Mononuclear cell (primary cell): ENCODE measurements around the gene TACC3. TPM values are rescaled to one million over a fixed set of nuclear protein-coding genes. Genes with fewer than 3 reads are reported as not detected.

ENCODE experiments used
- H3K27me3 ChIP-seq: 2 replicates; pipeline ENCODE4 v1.6.0; 2011; ENCODE audit warnings: low read length, control low read depth; ENCODE audit not compliant: insufficient read depth
- H3K4me1 ChIP-seq: 2 replicates; pipeline ENCODE4 v1.5.1; 2011; ENCODE audit warnings: mild to moderate bottlenecking, low read length, control low read depth; ENCODE audit not compliant: insufficient read depth
- H3K4me3 ChIP-seq: 2 replicates; pipeline ENCODE4 v1.5.1; 2011; ENCODE audit warnings: mild to moderate bottlenecking, low read length, moderate library complexity
- H3K9me3 ChIP-seq: 2 replicates; pipeline ENCODE4 v1.5.1; 2011; ENCODE audit warnings: low read depth, mild to moderate bottlenecking, control low read depth, low read length
- total RNA-seq: library from RNA; depleted of rRNA; stranded (reverse); fragments of >200 nt; gene quantifications from one replicate; pipeline ENCODE4 v1.2.3, GENCODE V29; 2012

TACC3 gene
- total RNA-seq, 1 donor, result 27.0 TPM

- Histone ChIP-seq H3K4me1 (peaks cover 4% of the 10 kb centered on the region), H3K27me3 (no peaks in the 10 kb centered on the region), H3K9me3 (no peaks in the 10 kb centered on the region), H3K4me3 (no peak overlapping the region)
Observed at GRCh38 chr4:1745165-1745564, 23.8 kb downstream of the TACC3 start.

GRCh38 chr4:1745697-1746096 lies 24.4 kb downstream of the TACC3 start:
- no peaks in the 10 kb centered on the region for H3K27me3 ChIP-seq
- H3K4me1 ChIP-seq, result peaks cover 4% of the 10 kb centered on the region
- no peaks in the 10 kb centered on the region for H3K9me3 ChIP-seq
- H3K4me3 ChIP-seq, result no peak overlapping the region

- H3K9me3 ChIP-seq, result no peaks in the 10 kb centered on the region
- H3K4me1 ChIP-seq, result peaks cover 4% of the 10 kb centered on the region
- no peaks in the 10 kb centered on the region for H3K27me3 ChIP-seq
- no peak overlapping the region for H3K4me3 ChIP-seq
Observed at GRCh38 chr4:1746265-1746691, 25.0 kb downstream of the TACC3 start.

- Histone ChIP-seq H3K9me3 (no peaks in the 10 kb centered on the region), H3K4me3 (no peak overlapping the region), H3K27me3 (no peaks in the 10 kb centered on the region), H3K4me1 (peaks cover 6% of the 10 kb centered on the region)
Observed at GRCh38 chr4:1746919-1747602, 25.7 kb downstream of the TACC3 start.

- Histone ChIP-seq H3K27me3 (no peaks in the 10 kb centered on the region), H3K4me1 (peaks cover 11% of the 10 kb centered on the region), H3K9me3 (no peaks in the 10 kb centered on the region), H3K4me3 (no peak overlapping the region)
Observed at GRCh38 chr4:1747603-1747967, 26.3 kb downstream of the TACC3 start.

GRCh38 chr4:1748465-1748995 lies 27.2 kb downstream of the TACC3 start:
- no peaks in the 10 kb centered on the region for H3K27me3 ChIP-seq
- no peaks in the 10 kb centered on the region for H3K9me3 ChIP-seq

GRCh38 chr4:1749370-1749769 lies 28.0 kb downstream of the TACC3 start:
- H3K4me3 ChIP-seq, result no peak overlapping the region
- H3K27me3 ChIP-seq, result no peaks in the 10 kb centered on the region
- H3K9me3 ChIP-seq, result no peaks in the 10 kb centered on the region
- H3K4me1 ChIP-seq, result peaks cover 21% of the 10 kb centered on the region

More at GRCh38 chr4:1748465-1748995, 27.2 kb downstream of the TACC3 start:
- Histone ChIP-seq H3K4me1 (peaks cover 20% of the 10 kb centered on the region), H3K4me3 (no peak overlapping the region)

GRCh38 chr4:1749826-1750225 lies 28.5 kb downstream of the TACC3 start:
- Histone ChIP-seq H3K9me3 (no peaks in the 10 kb centered on the region), H3K4me3 (no peak overlapping the region), H3K27me3 (no peaks in the 10 kb centered on the region), H3K4me1 (peaks cover 21% of the 10 kb centered on the region)

GRCh38 chr4:1750381-1751154 lies 29.2 kb downstream of the TACC3 start:
- Histone ChIP-seq H3K4me3 (no peak overlapping the region), H3K27me3 (no peaks in the 10 kb centered on the region), H3K4me1 (peaks cover 21% of the 10 kb centered on the region), H3K9me3 (no peaks in the 10 kb centered on the region)

GRCh38 chr4:1751155-1751918 lies 30.0 kb downstream of the TACC3 start:
- Histone ChIP-seq H3K4me1 (peaks cover 21% of the 10 kb centered on the region), H3K4me3 (no peak overlapping the region), H3K9me3 (no peaks in the 10 kb centered on the region), H3K27me3 (no peaks in the 10 kb centered on the region)

GRCh38 chr4:1751919-1752283 lies 30.6 kb downstream of the TACC3 start:
- Histone ChIP-seq H3K9me3 (no peaks in the 10 kb centered on the region), H3K27me3 (no peaks in the 10 kb centered on the region), H3K4me1 (peaks cover 21% of the 10 kb centered on the region), H3K4me3 (no peak overlapping the region)

- Histone ChIP-seq H3K9me3 (no peaks in the 10 kb centered on the region), H3K4me3 (no peak overlapping the region), H3K27me3 (no peaks in the 10 kb centered on the region), H3K4me1 (peaks cover 21% of the 10 kb centered on the region)
Observed at GRCh38 chr4:1752284-1753041, 31.1 kb downstream of the TACC3 start.

- Histone ChIP-seq H3K4me3 (no peak overlapping the region), H3K27me3 (no peaks in the 10 kb centered on the region), H3K4me1 (peaks cover 21% of the 10 kb centered on the region), H3K9me3 (no peaks in the 10 kb centered on the region)
Observed at GRCh38 chr4:1753294-1753696, 32.0 kb downstream of the TACC3 start.

GRCh38 chr4:1753697-1754311 lies 32.5 kb downstream of the TACC3 start:
- H3K9me3 ChIP-seq, result no peaks in the 10 kb centered on the region
- no peak overlapping the region for H3K4me3 ChIP-seq
- no peaks in the 10 kb centered on the region for H3K27me3 ChIP-seq
- H3K4me1 ChIP-seq, result peaks cover 17% of the 10 kb centered on the region
